Stimulated activated CD4-positive, alpha-beta T cell treated with anti-CD3 and anti-CD28 coated beads, TNF-alpha, amount 100 ng/mL, for 1 hour (primary cell): ENCODE results near the gene FXR2.
A peak's percentile ranks its signal among the peaks of the same experiment; 100 is the strongest.

Experiments
- DNase-seq, 3 donors: peaks; one replicate each; pipeline ENCODE4 v3.0.0-alpha.2; 2020; ENCODE audit warnings: low read depth in 3 of 3, low spot score in 1 of 3

FXR2 gene

DNA sequence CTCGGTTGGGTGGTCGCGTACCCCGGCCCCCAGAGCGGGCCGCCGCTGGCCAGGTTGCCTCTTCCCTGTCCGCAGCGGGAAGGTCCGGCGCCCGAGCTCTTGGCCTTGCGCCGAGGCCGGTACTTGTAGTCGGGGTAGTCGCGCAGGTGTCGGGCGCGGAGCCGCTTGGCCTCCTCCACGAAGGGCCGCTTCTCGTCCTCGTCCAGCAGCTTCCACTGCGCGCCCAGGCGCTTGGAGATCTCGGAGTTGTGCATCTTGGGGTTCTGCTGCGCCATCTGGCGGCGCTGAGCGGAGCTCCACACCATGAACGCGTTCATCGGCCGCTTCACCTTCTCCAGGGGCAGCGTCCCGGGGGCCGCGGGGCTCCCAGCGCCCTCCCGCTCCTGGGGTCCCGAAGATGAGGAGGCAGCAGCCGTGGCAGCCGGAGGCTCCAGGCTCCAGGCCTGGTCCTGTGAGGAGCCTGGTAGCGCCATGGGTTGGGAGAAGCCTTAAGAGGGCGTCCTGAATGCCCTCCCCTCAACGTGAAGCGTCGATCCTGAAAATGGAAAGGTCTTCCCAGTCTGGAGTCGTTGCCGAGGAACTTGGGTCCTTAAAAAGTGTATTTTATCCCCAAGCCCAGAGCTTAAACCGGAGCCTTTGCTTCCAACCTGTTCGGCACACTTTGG lies 25.4 kb downstream of the FXR2 start:
- DNase-seq = peak in 2 of 3 donors; percentile 51 to 53

DNA sequence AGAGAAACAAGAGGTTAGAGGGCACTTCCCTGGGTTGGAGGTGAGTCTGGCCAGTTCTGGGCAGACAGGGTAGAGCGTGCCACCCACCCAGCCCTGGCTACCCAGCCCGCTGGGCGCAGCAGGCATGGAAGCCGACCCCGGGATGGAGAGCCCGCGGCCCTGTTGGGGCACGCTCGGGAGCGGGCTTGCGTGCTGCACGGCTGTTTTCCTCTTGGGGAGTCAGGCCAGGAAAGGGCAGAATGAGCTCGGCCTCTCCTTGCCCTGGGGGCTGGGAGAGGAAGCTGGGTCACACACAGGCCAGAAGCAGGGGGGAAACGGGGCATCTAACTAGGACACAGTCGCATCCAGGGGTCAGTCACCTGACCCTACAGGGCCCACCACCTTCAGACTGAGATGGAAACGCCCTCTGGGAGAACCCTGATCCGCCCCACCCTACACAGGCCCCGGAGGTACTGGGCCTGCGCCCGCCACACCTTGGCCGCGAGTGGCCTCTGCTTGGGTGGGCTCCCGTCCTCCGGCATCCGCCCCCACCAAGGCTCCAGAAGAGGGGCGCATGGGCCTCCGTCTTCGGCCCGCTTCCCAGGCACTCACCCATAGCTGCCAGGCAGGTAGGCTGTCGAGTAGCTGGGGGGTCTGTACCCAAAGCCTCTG lies 26.0 kb downstream of the FXR2 start:
- DNase-seq = no peak

DNA sequence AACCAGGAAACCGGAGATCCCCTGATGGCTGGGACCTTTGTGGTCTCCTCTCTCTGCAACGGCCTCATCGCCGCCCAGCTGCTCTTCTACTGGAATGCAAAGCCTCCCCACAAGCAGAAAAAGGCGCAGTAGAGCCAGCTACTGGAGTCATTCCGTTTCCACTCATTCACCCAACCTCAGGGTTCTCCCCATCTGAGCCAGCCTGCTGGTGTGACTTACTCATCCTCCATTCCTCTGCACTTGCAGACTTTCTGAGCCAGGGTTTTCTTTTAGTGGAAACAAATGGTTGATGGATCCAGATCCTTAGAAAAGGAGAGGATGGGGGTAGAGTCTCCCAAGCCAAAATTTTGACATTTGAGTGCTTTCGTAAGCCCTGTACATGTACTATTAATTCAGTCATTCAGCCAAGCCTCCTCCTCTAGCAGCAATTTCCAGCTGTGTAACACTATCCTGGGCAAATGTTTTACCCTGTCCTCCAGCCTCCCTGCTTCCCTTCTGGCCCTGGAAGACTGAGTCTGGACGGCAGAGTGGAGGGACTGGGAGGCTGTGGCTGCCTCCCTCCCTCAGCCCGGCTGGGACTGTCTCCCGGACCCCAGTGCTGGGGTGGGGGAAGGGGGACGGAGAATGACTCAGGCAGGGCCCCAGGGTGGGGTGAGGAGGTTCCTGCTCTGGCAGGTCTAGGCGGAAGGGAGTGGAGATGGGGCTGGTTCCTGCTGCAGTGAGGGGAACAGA lies 27.1 kb downstream of the FXR2 start:
- DNase-seq = no peak

DNA sequence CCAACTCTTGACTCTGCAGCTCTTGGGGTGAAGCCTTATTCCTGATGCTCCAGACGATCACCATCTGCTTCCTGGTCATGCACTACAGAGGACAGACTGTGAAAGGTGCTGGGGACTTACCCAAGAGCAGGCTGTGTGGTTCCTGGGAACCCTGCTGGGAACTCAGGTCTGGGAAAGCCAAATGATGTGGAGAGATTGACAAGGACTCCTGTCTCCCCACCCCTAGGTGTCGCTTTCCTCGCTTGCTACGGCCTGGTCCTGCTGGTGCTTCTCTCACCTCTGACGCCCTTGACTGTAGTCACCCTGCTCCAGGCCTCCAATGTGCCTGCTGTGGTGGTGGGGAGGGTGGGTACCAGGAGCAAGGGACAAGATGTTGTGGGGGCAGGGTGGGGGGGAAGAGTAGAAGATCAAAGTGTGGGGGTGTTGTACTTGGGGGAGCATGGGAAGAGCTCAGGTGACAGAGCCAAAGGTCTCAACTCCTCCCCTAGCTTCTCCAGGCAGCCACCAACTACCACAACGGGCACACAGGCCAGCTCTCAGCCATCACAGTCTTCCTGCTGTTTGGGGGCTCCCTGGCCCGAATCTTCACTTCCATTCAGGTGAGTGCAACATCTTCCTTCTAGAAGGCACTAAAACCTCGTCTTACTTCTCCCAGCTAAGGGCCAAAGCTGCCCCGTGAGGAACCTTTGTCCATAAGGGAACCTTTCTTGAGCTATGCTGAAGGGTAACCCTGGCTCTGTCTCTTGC lies 27.9 kb downstream of the FXR2 start:
- no peak for DNase-seq

DNA sequence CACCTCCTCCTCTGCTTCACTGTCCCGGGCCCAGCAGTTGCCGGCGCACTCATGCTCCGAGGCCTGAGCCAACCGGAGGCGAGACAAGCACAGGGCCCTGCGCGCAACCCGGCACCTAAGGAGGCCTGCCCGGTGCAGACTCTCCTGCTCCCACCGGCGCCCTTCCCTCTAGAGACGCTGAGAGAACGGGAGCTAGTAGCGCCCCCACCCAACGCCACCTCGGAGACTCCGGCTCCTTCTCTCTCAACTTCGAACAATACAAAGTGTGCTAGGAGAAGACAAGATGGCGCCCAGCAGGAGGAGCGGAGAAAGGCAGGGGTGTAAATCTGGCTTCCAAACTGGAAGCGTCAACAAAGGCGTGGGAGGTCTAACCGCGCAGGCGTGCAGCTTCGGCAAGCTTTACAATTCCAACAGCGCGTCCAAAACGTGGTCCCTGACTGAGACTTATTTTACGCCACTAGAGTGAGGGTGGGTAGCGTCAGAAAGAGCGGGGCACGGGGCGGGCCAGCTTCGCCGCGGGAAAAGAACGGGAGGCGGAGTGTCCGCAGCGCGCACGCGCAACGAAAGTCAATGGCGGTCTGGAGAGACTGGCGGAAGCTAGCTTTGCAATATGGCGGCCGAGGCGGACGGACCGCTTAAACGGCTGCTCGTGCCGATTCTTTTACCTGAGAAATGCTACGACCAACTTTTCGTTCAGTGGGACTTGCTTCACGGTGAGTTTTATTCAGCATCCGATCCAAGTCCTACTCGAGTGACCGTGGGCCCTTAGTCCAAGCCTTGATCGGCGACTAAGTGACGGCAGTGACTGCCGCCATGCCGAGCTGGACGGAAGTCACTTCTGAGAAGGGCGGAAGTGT lies 31.2 kb downstream of the FXR2 start, which contains the start of gene MPDU1:
MPDU1 (plus strand) TSS at position 600 of the 857 bp plus-strand sequence; CDS start at position 611, 11 bp downstream.
- DNase-seq = peak; percentile 83 to 91 (median 89)

DNA sequence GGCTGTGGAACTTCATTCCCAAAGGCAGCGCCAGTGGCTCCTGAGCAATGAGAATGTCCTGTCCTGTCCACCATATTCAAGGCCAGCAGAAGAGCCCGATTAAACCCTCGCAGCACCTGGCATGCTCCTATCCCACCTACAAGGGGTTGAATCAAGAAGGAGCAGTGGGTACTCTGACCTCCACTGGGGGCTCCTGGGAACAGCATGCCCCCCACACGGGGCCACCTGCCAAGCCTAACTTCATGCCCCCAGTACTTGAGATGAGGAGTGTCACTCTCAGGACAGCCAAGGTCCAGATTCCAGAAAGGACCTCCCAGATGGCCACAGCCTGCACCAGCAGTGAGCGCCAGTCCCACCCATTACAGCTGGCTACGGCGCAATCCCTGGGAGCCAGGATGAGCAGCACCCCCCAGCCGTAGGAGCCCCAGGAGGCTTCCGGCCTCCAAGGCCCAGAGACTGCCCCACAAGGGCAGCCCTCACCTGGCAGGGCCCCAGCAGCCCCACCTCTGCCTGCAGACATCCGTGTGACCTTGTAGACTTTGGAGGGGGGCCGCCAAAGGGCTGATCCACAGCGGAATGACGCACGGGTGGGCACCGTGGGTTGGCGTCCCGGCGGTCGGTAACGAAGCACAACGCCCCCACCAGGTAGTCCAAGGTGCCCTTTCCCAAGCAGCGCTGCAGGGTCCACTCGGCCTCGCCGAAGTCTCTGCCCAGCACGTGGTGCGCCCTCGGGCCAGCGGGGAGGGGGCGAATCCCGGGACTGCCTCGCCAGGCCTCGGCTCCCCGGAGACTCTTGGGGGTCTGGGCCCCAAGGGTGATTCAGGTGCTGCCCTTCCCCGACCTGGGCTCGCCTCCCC lies 32.1 kb downstream of the FXR2 start:
- DNase-seq = no peak

DNA sequence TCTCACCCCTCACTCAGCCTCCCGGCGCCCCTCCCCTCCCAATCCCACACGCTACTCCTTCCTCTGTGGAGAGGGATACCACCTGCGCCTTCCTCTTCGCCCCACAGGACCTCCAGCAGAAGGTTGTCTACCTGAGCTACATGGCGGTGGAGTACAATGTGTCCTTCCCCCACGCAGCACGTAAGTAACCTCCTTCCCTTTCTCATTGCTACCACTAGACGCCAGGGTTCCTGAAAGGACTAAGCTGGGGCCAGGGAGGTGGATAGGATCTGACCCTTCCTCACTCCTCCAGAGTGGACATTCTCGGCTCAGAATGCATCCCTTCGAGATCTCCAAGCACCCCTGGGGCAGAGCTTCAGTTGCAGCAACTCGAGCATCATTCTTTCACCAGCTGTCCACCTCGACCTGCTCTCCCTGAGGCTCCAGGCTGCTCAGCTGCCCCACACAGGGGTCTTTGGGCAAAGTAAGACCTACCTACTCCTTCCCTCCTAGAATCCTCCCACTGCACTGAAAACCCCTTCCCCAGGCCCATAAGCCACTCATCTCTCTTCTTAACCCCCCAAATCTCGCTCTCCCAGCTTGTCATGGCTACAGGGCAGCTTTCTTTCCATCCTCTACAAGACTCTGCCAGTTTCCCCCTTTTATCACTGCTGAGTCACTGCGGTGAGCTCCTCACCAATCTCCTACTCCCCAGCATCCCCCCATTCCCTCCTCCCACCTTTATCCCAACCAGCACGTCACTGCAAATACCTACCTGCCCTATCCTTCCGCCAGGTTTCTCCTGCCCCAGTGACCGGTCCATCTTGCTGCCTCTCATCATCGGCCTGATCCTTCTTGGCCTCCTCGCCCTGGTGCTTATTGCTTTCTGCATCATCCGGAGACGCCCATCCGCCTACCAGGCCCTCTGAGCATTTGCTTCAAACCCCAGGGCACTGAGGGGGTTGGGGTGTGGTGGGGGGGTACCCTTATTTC lies 33.8 kb downstream of the FXR2 start:
- DNase-seq = no peak

DNA sequence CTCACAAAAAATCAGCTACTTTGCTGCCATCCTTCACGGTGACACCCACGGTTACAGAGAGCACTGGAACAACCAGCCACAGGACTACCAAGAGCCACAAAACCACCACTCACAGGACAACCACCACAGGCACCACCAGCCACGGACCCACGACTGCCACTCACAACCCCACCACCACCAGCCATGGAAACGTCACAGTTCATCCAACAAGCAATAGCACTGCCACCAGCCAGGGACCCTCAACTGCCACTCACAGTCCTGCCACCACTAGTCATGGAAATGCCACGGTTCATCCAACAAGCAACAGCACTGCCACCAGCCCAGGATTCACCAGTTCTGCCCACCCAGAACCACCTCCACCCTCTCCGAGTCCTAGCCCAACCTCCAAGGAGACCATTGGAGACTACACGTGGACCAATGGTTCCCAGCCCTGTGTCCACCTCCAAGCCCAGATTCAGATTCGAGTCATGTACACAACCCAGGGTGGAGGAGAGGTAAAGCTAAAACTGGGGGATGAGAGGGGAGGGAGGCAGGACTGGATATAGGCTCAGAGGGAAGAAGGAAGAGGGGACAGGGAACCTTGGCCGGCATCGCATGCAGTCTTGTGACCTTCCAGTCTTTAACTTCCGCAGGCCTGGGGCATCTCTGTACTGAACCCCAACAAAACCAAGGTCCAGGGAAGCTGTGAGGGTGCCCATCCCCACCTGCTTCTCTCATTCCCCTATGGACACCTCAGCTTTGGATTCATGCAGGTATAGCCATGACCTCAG lies 34.7 kb downstream of the FXR2 start:
- no peak for DNase-seq

DNA sequence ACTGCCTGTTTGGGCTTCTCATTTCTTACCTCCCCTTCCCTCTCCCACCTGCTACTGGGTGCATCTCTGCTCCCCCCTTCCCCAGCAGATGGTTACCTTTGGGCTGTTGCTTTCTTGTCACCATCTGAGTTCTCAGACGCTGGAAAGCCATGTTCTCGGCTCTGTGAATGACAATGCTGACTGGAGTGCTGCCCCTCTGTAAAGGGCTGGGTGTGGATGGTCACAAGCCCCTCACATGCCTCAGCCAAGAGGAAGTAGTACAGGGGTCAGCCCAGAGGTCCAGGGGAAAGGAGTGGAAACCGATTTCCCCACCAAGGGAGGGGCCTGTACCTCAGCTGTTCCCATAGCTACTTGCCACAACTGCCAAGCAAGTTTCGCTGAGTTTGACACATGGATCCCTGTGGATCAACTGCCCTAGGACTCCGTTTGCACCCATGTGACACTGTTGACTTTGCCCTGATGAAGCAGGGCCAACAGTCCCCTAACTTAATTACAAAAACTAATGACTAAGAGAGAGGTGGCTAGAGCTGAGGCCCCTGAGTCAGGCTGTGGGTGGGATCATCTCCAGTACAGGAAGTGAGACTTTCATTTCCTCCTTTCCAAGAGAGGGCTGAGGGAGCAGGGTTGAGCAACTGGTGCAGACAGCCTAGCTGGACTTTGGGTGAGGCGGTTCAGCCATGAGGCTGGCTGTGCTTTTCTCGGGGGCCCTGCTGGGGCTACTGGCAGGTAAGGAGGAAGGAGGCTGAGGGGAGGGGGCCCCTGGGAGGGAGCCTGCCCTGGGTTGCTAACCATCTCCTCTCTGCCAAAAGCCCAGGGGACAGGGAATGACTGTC lies 35.5 kb downstream of the FXR2 start, which contains the start of gene CD68:
CD68 (plus strand) TSS at position 638 of the 833 bp plus-strand sequence; CDS start at position 678, 40 bp downstream.
- DNase-seq = peak in 2 of 3 donors; percentile 36 to 58

DNA sequence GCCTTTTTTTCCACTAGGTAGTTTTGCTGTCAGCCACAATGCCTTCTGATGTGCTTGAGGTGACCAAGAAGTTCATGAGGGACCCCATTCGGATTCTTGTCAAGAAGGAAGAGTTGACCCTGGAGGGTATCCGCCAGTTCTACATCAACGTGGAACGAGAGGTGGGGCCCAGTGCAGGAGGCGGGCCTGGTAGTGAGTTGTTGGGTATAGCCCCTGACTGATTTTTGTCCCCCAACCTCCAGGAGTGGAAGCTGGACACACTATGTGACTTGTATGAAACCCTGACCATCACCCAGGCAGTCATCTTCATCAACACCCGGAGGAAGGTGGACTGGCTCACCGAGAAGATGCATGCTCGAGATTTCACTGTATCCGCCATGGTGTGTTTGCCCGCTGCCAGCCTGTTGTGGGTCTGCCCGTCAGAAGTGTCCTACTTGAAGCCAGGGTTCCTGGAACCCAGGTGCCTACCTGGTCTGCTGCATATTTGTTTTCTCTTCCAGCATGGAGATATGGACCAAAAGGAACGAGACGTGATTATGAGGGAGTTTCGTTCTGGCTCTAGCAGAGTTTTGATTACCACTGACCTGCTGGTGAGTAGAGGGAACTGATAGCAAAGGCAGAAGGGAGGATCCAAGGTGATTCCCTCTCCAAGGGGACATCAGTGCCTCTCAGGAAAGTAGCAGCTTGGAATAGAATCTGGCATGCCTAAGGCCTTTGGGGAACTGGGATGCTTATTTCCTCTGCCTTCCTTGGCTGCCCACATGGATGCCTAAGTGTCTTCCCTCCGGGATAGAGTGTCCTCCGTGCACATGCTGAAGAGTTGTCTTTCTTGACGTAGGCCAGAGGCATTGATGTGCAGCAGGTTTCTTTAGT lies 37.1 kb downstream of the FXR2 start:
- DNase-seq = no peak

DNA sequence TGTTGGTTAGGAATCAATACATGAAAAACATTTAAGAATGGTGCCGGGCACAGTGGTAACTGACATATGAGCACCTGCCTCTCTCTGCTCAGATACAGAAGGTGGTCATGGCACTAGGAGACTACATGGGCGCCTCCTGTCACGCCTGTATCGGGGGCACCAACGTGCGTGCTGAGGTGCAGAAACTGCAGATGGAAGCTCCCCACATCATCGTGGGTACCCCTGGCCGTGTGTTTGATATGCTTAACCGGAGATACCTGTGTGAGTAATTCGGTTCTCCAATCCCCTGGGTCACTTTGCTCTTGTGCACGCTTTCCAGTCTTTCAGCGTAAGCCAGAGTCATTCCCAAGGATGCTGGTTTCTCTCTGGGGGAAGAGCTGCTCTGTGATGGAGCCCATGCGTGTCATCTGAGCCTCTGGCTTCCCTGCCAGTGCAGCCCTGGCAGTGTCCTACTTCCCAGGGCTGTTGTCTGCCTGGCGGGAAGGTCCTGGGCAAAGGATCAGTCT lies 38.2 kb downstream of the FXR2 start:
- no peak for DNase-seq

DNA sequence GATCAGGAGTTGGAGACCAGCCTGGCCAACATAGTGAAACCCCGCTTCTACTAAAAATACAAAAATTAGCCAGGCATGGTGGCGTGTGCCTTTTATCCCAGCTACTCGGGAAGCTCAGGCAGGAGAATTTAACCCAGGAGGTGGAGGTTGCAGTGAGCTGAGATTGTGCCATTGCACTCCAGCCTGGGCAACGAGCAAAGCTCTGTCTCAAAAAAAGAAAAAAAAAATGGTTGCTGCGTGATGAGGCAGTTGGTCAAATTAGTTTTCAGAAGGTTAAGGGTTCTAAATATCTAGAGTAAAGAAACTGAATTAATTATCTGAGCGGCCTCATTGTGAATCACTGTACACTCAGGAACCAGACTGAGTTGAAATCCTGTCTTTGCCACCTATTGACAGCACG lies 38.7 kb downstream of the FXR2 start:
- no peak for DNase-seq

DNA sequence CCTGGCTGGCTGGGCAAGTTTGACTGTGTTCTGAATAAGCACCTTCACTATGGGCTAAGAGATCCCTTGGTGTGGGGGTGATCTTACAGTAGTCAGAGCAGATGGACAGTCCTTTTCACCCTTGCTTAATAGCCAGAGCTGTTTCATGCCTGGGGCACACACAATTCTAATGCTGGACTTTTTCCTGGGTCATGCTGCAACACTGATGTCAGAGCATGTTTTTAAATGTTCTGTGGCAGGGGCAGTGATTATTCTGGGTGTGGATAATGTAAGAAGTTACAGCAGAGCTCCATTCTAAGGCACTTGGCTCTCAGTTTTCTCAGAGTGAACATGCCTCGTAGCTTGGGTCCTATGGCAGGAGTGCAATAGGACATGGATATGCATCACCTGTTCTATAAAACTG lies 39.2 kb downstream of the FXR2 start:
- no peak for DNase-seq

DNA sequence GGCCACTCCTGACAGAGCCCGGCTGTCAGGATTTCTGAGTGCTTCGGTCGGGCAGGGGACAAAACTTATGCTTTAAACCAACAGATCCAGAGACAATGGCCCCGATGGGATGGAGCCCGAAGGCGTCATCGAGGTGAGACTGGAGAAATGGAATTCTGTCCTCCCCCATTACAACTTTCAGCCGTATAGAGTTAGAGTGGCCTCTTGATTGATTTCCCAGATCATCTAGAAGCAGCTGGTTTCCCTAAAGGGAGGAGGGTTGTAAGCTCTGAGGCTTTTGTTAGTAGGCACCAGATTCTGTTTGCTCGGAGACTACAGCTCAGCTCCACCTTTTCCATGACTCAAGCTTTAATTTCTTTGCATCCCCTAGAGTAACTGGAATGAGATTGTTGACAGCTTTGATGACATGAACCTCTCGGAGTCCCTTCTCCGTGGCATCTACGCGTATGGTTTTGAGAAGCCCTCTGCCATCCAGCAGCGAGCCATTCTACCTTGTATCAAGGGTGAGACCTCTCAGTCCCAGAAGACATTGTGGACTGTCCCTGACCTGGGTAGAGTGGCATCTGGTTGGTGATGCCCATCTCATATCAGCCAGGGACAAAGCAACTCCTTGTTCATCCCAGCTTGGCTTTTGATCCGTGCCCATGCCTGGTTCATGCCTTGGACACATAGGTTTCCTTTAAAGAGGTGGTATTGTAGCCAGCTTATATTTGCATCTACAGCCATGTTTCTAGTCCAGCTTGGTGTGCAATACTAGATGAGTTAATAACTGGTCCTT lies 40.3 kb downstream of the FXR2 start:
- no peak for DNase-seq
